Measurements from ENCODE around the gene CEP70. TPM values are rescaled to one million over a fixed set of nuclear protein-coding genes. Genes with fewer than 3 reads are reported as not detected.
"Not testable (repeated sequence)": the region's sequence is repeated elsewhere in the genome, so short reads cannot be mapped to it uniquely, and the experiment has no call there.

The CEP70 gene
- total RNA-seq, 1 experiment from 2014 or later: 32.6 TPM

GRCh38 chr3:138562902-138563301 is 31.2 kb downstream of the CEP70 start:
- no CpG with 5 or more reads among the region's 1 CpG for WGBS (ENCODE audit: extremely low coverage, insufficient read length, low lambda C conversion rate)
- H3K23me2 ChIP-seq (ENCODE audit: insufficient read length, low read depth, low read length, poor library complexity, severe bottlenecking): not testable (repeated sequence)

More at GRCh38 chr3:138562902-138563301, 31.2 kb downstream of the CEP70 start:
- H2BK15ac ChIP-seq (ENCODE audit: low read depth, low read length); H4K91ac ChIP-seq (ENCODE audit: insufficient read length, low read depth, low read length); H3K4me2 ChIP-seq (ENCODE audit: insufficient read depth, insufficient read length, low read length); H3K4me3 Mint-ChIP-seq; H2BK5ac ChIP-seq (ENCODE audit: insufficient read length, low read length); H3K27me3 Mint-ChIP-seq (ENCODE audit: low read depth); H4K20me1 ChIP-seq (ENCODE audit: control insufficient read depth, insufficient read depth, insufficient read length); H3T11ph ChIP-seq (ENCODE audit: low read length); H4K5ac ChIP-seq (ENCODE audit: insufficient read length, low read depth, low read length); H2BK12ac ChIP-seq (ENCODE audit: insufficient read length, low read depth, low read length); H3K4me1 ChIP-seq (ENCODE audit: insufficient read depth, low read length); H3K9ac ChIP-seq (ENCODE audit: extremely low read depth, insufficient read length, low read length); H3K27me3 ChIP-seq (ENCODE audit: insufficient read depth, low read length); H3K27ac Mint-ChIP-seq; H2BK20ac ChIP-seq (ENCODE audit: low read depth, low read length, poor library complexity, severe bottlenecking); H3K79me1 ChIP-seq (ENCODE audit: insufficient read depth, low read depth, low read length, poor library complexity, severe bottlenecking); DNase-seq; H3K27ac ChIP-seq (ENCODE audit: insufficient read length, low read depth, low read length); H2AFZ ChIP-seq (ENCODE audit: low read length); H3K14ac ChIP-seq (ENCODE audit: insufficient read depth, low read length); H3K56ac ChIP-seq (ENCODE audit: insufficient read length, low read depth, low read length); H3K4ac ChIP-seq (ENCODE audit: low read depth, low read length); H3K23ac ChIP-seq (ENCODE audit: insufficient read length, low read depth, low read length); H4K8ac ChIP-seq (replicated peaks; ENCODE audit: insufficient read length, low read depth, low read length); H3K79me2 ChIP-seq (ENCODE audit: insufficient read depth, low read length); H3K18ac ChIP-seq (ENCODE audit: insufficient read length, low read depth, low read length); H3K4me1 Mint-ChIP-seq; H2AK5ac ChIP-seq (ENCODE audit: insufficient read length, low read length); H2BK120ac ChIP-seq (ENCODE audit: low read depth, low read length, poor library complexity, severe bottlenecking): not testable (repeated sequence)
- H3K9me3 ChIP-seq (ENCODE audit: control insufficient read depth, low read depth, low read length): peaks cover 21% of the 10 kb centered on the region
- peaks cover 37 to 51% (median 38%) of the 10 kb centered on the region in 3 experiments for H3K36me3 Mint-ChIP-seq (ENCODE audit: insufficient read depth in 1 of 3, low read depth in 3 of 3)
- H3K9me3 Mint-ChIP-seq: peaks cover 28 to 33% of the 10 kb centered on the region in 2 experiments

Measured in H9 (cell line).